Erythroblast (primary cell): ENCODE data around the gene DEPDC5.

ENCODE experiments used
- GATA1 ChIP-seq: IDR thresholded peaks from 2 replicates; pipeline ENCODE4 v1.6.1; 2011; ENCODE audit warnings: low read depth, mild to moderate bottlenecking, control low read depth, low read length, moderate library complexity
- POLR2A ChIP-seq: IDR thresholded peaks from 2 replicates; pipeline ENCODE4 v1.6.1; 2011; ENCODE audit warnings: mild to moderate bottlenecking, low read length

DNA sequence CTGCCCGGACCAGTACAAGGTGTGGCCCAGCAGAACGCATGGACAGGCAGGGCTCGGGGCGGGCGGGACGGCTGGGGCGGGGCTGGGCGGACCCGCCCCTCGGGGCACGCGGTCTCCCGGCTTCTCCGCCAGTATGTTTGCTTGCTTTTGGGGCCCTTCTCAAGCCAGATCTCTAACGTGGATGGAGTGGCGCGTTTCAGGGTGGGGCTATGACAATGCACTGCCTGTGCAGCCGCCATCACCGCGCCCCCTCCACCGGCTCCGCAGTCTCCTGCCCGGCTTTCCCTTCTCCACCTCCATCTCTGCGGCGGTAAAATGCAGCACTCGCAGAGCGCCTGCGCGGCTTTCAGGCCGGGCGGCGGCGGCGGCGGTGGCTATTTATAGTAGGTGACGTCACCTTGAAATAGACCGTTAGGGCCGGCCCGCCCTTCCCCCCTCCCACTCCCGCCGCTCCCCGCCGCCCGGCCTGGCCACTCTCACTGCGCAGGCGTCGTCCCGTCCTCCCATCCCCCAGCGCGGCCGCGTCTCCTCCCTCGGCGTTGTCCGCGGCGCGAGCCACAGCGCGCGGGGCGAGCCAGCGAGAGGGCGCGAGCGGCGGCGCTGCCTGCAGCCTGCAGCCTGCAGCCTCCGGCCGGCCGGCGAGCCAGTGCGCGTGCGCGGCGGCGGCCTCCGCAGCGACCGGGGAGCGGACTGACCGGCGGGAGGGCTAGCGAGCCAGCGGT is 190.3 kb downstream of the DEPDC5 start, which contains the start of gene YWHAH:
- TF ChIP-seq POLR2A: peak; percentile 91
- TF ChIP-seq GATA1: no peak
